ENCODE measurements around the gene ZNF746.
A peak's percentile ranks its signal among the peaks of the same experiment; 100 is the strongest.
"Not testable (repeated sequence)": the region's sequence is repeated elsewhere in the genome, so short reads cannot be mapped to it uniquely, and the experiment has no call there.

The ZNF746 gene

DNA sequence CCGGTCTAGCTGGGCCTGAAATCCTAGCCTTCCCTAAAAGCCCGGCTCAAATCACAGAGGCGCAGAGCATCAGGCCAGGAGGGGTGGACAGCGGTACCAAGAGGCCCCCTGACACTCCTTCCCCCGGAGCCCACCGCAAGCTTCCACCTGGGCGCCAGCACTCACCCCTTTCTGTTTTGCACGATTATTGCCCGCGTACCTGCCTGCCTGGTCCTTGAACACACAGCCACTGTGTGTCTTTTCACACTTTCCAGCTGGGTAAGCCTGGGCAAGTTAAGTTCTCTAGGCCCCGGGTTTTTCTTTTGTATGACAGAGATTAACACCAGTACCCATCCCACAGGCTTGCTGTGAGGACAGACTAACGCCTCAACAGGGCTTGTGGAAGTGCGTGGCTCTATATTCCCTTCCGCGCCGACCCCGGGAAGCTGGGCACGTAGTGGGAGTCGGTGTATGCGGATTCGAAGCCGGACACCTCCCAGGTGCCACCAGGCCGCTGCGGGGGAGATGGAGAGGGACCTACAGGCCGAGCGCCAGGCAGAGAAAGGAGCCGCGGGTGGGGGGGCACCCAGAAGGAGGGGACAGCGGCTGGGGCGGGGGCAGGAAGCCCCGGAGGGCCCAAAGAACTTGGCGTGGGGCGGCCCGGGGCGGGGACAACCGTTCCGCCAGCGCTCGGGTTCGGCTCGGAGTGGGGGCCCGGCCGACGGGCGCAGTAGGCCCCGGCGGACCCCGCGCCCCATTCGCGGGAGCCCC lies 792 bp downstream of the ZNF746 start:
- no peak for DNase-seq (ENCODE audit: low read depth, low spot score)
- Histone ChIP-seq H3K36me3 (ENCODE audit: insufficient read depth, low read length) (peaks cover 20% of the 10 kb centered on the region; the same call in 1 of the 2 replicates), H3K4me3 (peak overlapping the region; percentile 80), H3K9me3 (ENCODE audit: low read depth, low read length) (no peaks in the 10 kb centered on the region), H3K27ac (no peak overlapping the region), H3K9ac (ENCODE audit: insufficient read length) (peak overlapping the region; percentile 73)
- TF ChIP-seq POLR2AphosphoS5 (IDR thresholded peaks at IDR 0.05; ENCODE audit: borderline replicate concordance, low read depth, low read length): no peak
- no peak for TF ChIP-seq FOXP2 (optimal IDR thresholded peaks at IDR 0.05; ENCODE audit: control extremely low read depth, extremely low read length, insufficient read depth)
- TF ChIP-seq EZH2 (IDR thresholded peaks at IDR 0.05): no peak

DNA sequence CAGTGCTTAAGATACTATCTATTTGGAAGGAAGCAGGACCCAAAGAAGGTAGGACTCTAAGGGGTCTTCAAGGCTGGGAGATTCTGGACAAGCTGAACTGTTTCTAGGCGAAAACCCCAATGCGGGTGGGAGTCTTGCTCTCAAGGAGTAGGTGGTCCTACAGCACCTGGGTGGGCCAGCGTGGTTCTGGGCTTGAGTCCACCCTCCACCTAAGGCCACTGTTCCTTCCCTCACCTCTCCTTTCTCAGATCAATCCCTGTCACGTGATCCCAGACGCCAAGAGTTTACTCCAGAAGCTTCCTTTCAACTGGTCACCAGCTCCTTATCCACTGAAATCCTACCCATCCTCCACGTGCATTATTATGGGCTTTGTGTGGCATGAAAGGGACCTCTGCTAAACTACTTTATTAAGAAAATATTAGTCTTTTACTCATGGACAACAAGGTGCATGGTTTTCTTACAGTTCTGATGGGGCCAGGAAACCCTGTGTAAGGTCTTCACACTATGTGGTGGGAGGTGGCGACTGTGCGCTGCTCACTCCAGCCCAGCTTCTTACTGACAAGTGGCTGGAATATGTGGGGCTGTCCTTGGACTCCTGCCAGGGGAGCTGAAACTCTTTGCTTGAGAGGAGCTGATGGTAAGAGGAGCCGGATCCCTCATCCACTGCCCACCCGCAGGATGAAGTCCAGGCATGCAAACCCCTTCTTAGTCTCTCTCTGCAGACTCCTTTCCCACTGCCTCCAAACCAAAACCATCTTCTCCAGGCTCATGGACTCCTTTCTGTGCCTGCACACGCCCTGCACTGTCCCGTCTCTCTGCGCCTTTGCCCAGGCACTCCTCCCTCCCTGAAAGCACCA lies 1.6 kb downstream of the ZNF746 start:
- no peak overlapping the region for H3K27ac ChIP-seq
- peak overlapping the region; percentile 80 for H3K4me3 ChIP-seq
- no peaks in the 10 kb centered on the region for H3K9me3 ChIP-seq (ENCODE audit: low read depth, low read length)
- peak overlapping the region; percentile 37 for H3K9ac ChIP-seq (ENCODE audit: insufficient read length)
- peaks cover 25% of the 10 kb centered on the region; the same call in 1 of the 2 replicates for H3K36me3 ChIP-seq (ENCODE audit: insufficient read depth, low read length)
- no peak for TF ChIP-seq POLR2AphosphoS5 (IDR thresholded peaks at IDR 0.05; ENCODE audit: borderline replicate concordance, low read depth, low read length)
- no peak for TF ChIP-seq EZH2 (IDR thresholded peaks at IDR 0.05)
- no peak for TF ChIP-seq FOXP2 (optimal IDR thresholded peaks at IDR 0.05; ENCODE audit: control extremely low read depth, extremely low read length, insufficient read depth)
- DNase-seq (ENCODE audit: low read depth, low spot score): no peak

DNA sequence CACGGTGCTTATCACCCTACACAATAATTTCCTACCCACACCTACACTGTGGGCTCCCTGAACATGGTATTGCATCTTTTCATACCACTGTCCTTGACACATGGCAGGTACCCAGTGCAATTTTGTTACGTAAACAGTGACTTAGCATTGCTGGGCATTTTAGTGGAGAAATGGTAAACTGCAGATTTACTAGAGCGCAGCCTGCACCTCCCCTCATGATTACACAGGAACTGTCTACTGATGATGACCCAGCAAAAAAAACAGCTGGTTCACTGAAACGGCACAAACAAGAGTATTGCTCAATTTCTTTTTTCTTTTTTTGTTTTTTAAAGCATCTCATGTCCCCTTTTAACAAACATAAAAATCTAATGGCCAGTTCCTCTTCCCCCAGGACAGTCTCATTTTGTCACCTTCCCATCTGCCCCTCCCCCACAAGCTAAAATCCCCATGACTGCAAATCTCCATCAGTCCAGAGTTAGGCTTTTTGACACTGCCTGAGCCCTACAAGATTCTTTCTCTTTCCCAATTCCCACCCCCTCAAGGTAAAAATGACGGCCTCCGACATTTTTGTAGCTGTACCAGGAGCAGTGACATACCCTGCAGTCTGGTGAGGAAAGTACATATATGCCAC lies 2.8 kb downstream of the ZNF746 start:
- Histone ChIP-seq H3K36me3 (ENCODE audit: insufficient read depth, low read length) (peaks cover 33% of the 10 kb centered on the region; the same call in 1 of the 2 replicates), H3K4me3 (no peak overlapping the region)
- DNase-seq (ENCODE audit: low read depth, low spot score): no peak

DNA sequence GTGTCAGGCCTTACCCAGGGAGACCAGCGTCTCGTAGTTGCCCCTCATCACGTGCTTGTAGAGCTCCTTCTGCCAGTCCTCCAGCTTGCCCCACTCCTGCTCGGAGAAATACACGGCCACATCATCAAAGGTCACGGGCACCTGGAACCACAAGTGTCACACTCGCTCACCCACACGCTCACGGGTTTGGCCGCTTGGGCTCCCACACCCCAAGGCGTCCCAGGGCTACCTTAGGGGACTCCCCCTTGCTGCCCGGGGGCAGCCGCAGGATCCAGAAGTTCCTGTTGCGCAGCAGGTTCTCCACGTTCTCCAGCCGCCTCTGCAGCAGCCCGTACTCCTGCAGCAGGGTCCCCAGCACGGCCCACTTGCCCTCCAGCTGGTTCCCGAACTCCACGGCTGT lies 3.6 kb downstream of the ZNF746 start:
- DNase-seq (ENCODE audit: low read depth, low spot score); H3K27ac ChIP-seq; H3K9ac ChIP-seq (ENCODE audit: insufficient read length); H3K4me3 ChIP-seq; H3K9me3 ChIP-seq (ENCODE audit: low read depth, low read length): not testable (repeated sequence)
- H3K36me3 ChIP-seq (ENCODE audit: insufficient read depth, low read length): peaks cover 33% of the 10 kb centered on the region; the same call in 1 of the 2 replicates

More for the DNA sequence above, 2.8 kb downstream of the ZNF746 start:
- H3K27ac ChIP-seq: no peak overlapping the region
- TF ChIP-seq POLR2AphosphoS5 (IDR thresholded peaks at IDR 0.05; ENCODE audit: borderline replicate concordance, low read depth, low read length) (no peak), EZH2 (IDR thresholded peaks at IDR 0.05) (no peak), FOXP2 (optimal IDR thresholded peaks at IDR 0.05; ENCODE audit: control extremely low read depth, extremely low read length, insufficient read depth) (no peak)
- no peaks in the 10 kb centered on the region for H3K9me3 ChIP-seq (ENCODE audit: low read depth, low read length)
- peak overlapping the region; percentile 37 for H3K9ac ChIP-seq (ENCODE audit: insufficient read length)

DNA sequence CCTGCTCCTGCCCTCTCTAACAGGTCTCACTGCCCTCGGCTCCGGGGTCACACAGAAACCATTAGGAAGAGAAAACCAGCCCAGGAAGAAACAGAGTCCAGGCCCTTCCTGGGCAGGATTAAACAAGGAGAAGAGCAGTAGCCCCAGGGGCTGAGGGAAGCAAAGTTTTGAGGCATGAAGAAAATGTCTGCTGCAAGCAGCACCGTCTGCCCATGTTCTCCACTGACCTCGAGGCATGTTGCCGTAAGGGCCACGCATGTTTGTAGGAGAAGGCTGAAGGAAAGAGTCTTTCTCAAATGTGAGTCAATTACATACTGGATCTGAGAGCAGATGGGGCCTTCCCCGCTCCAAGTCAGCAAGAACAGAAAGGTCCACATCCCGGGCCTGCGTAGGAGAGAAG lies 4.2 kb downstream of the ZNF746 start:
- peaks cover 33% of the 10 kb centered on the region; the same call in 1 of the 2 replicates for H3K36me3 ChIP-seq (ENCODE audit: insufficient read depth, low read length)

DNA sequence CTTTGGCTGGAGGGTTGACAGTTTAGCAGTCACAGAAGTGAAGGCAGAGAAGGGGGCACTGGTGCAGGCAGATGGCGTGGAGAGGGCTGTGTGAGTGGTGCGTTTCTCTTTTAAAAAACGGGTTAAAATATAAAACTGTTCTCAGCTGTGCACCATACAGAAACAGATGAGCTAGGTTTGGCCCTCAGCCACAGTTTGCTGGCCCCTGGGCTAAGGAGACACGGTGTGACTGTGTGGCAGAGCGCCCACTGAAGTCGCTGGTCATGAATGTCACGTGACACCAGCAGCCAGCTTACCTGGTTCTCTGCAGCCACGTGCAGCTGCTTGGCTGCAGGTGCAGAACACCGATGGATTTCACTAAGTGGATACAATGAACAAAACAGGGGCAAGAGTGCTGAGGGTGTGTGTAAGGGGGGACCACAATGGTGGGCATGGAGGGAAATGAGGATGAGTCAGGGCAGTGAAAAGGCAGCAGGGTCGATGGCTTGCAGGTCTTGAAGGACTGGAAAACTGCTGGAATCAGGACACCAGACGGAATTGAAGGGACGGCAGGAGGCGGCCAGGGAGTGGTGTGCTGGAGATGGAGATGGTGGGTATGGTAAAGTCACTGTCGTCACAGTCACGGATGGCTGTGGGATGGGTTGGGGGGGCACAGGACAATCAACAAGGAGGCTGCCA lies 7.4 kb downstream of the ZNF746 start:
- H3K9me3 ChIP-seq (ENCODE audit: low read depth, low read length): no peaks in the 10 kb centered on the region

More for the DNA sequence above, 4.2 kb downstream of the ZNF746 start:
- no peak overlapping the region for H3K27ac ChIP-seq
- no peaks in the 10 kb centered on the region for H3K9me3 ChIP-seq (ENCODE audit: low read depth, low read length)
- DNase-seq (ENCODE audit: low read depth, low spot score): no peak
- TF ChIP-seq POLR2AphosphoS5 (IDR thresholded peaks at IDR 0.05; ENCODE audit: borderline replicate concordance, low read depth, low read length): no peak
- no peak for TF ChIP-seq EZH2 (IDR thresholded peaks at IDR 0.05)
- TF ChIP-seq FOXP2 (optimal IDR thresholded peaks at IDR 0.05; ENCODE audit: control extremely low read depth, extremely low read length, insufficient read depth): no peak
- H3K9ac ChIP-seq (ENCODE audit: insufficient read length): no peak overlapping the region
- no peak overlapping the region for H3K4me3 ChIP-seq

DNA sequence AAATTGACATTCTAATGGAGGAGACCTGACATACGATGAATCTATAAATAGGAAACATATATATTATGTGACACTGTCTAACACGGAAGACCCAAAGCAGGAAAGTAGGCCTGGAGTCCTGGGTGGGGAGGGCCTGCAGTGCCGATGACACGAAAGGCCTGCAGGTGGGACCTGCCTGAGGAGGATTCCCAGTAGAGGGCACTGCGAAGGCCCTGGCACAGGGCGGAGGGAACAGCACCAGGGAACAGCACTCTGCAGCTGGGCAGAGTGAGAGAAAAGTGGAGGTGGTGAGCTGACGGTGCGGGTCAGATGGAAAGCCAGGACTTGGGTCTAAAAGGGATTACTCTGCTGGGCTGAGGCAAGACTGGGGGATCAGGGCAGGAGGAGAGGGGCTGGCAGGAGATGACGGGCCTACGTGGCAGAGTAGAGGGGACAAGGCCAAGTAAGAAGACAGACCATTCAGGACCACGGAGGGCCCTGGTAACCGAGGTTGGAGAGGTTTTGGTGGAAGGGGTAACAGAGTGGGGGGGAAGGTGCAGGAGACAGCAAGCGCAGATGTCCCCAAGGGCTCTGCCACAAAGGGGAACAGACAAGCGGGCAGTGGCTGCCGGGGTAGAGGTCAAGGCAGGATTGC lies 8.1 kb downstream of the ZNF746 start:
- TF ChIP-seq FOXP2 (optimal IDR thresholded peaks at IDR 0.05; ENCODE audit: control extremely low read depth, extremely low read length, insufficient read depth) (no peak), POLR2AphosphoS5 (IDR thresholded peaks at IDR 0.05; ENCODE audit: borderline replicate concordance, low read depth, low read length) (no peak), EZH2 (IDR thresholded peaks at IDR 0.05) (no peak)
- H3K4me3 ChIP-seq: no peak overlapping the region
- no peak for DNase-seq (ENCODE audit: low read depth, low spot score)
- peaks cover 58% of the 10 kb centered on the region for H3K36me3 ChIP-seq (ENCODE audit: insufficient read depth, low read length)
- no peak overlapping the region for H3K27ac ChIP-seq
- H3K9ac ChIP-seq (ENCODE audit: insufficient read length): no peak overlapping the region
- H3K9me3 ChIP-seq (ENCODE audit: low read depth, low read length): no peaks in the 10 kb centered on the region

More for the DNA sequence above, 7.4 kb downstream of the ZNF746 start:
- DNase-seq (ENCODE audit: low read depth, low spot score): no peak
- Histone ChIP-seq H3K36me3 (ENCODE audit: insufficient read depth, low read length) (peaks cover 53% of the 10 kb centered on the region), H3K4me3 (no peak overlapping the region), H3K9ac (ENCODE audit: insufficient read length) (no peak overlapping the region), H3K27ac (no peak overlapping the region)
- no peak for TF ChIP-seq EZH2 (IDR thresholded peaks at IDR 0.05)
